GM18517 (cell line): ENCODE data around the gene MRGPRX4.
"Not testable (repeated sequence)": the region's sequence is repeated elsewhere in the genome, so short reads cannot be mapped to it uniquely, and the experiment has no call there.

Experiments used
- ATAC-seq: cut with Tn5 transposase; IDR thresholded peaks from one replicate; pipeline ENCODE4 v1.9.1; 2021; ENCODE audit warnings: mild to moderate bottlenecking, moderate library complexity; ENCODE audit not compliant: unreplicated experiment

MRGPRX4 gene

DNA sequence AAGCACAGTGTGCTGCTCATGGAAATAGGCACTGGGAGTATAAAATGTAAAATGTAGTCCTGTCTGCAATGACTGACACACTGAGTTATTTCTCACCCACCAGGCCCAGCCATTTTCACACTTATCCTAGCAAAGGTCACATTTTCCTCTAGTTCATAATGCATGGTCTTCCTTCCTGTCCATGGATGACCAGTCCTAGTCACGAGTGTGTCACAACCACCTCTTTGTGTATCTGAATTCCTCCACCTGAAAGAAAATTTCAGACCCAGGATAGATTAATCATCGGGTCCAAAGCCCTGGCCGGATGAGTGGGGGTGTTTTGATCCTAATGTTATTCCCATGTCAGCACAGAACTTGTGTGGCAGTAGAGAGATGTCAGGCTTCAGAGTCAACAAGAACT is at the start of gene MRGPRX4:
MRGPRX4 (plus strand) TSS at position 172 of the 400 bp plus-strand sequence. CDS start 420 bp downstream, outside the sequence.
- ATAC-seq, result no peak

DNA sequence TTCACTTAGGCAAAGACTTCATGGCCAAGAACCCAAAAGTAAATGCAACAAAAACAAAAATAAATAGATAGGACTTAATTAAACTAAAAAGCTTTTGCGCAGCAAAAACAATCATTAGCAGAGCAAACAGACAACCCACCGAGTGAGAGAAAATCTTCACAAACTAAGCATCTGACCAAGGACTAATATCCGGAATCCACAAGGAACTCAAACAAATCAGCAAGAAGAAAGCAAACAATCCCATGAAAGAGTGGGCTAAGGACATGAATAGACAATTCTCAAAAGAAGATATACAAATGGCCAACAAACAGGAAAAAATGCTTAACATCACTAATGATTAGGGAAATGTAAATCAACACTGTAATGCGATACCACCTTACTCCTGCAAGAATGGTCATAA is 41.5 kb upstream of the MRGPRX4 start:
- not testable (repeated sequence) for ATAC-seq

DNA sequence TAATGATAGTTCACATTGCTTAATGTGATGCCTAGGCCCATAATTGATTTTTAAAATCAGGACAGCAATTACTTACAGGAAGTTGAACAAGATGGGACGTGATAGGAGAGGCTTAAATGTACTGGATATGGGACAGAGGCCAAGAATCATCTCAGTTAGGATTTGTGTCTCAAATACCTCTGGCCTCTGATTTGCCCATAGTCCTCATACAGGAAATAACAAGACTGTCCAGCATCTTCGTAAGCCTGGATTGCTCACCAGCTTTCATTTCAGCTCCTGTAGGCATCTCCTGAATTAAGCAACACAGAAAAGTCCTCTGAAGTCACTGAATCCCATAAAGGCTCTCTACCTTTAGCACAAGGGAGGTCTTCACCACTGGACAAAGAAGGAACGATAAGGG is 40.3 kb upstream of the MRGPRX4 start, which contains the start of gene MRGPRX3:
MRGPRX3 (plus strand) TSS at position 231 of the 400 bp plus-strand sequence. CDS start 4,632 bp downstream, outside the sequence.
- ATAC-seq, result no peak

- no peak for ATAC-seq
These were observed 37.3 kb upstream of the MRGPRX4 start for GRCh38 chr11:18135308-18135707.

- no peak for ATAC-seq
These were observed 35.3 kb upstream of the MRGPRX4 start for GRCh38 chr11:18137186-18137800.

DNA sequence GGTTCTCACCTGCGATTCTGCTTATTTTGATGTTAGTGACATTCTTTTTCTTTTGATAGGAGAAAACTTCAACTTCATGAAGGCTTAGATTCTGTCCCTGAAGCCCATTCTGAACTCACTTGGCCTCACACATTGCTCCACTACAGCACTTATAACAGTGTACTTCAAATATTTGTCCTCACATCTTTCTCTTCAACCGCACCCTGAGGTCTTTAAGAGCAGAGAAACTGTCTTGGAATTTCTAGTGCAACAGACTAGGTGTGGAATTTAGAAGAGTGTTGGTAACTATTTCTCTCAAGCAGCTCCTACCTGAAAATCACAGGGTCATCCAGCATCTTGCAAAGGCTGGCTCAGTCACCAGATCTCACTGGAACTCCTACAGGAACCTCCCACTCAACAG is 32.5 kb upstream of the MRGPRX4 start:
- ATAC-seq, result no peak

- no peak for ATAC-seq
These were observed 28.4 kb upstream of the MRGPRX4 start for GRCh38 chr11:18144243-18144642.

DNA sequence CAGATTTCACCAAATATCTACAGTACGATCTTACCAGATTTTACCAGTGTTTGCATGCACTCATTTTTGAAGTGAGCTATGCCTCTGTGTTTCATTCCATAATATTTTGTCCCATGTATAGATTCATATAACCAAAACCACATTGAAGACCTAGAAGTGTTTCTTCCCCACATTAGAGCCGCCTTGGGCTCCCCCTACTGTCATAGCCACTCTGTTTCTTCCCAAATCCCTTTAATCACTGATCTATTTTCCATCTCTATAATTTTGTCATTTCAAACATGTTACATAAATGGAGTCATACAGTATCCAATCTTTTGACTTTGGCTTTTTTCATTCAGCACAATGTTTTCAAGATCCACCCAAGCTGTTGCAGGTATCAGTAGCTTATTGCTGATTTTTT is 27.6 kb upstream of the MRGPRX4 start:
- ATAC-seq, result no peak

- no peak for ATAC-seq
These were observed 26.8 kb upstream of the MRGPRX4 start for GRCh38 chr11:18145837-18146236.

DNA sequence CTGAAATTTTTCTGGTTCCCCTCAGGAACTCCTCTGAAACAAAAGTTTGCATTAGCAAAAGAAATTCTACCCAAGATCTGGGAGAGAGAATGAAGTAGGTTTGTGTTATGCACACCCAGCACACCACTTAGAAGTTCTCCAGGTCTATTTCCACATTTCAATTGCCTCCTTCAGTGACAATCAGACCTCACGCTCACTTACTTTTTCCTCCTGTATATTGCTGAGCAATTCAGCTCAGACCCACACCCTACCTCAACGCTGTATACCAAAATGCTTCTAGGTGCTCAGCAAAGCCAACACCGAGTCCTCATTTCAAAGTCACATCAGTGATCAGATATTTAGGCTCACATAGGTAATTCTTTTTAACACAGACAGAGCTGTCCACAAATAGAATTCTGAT is 21.1 kb upstream of the MRGPRX4 start:
- no peak for ATAC-seq

DNA sequence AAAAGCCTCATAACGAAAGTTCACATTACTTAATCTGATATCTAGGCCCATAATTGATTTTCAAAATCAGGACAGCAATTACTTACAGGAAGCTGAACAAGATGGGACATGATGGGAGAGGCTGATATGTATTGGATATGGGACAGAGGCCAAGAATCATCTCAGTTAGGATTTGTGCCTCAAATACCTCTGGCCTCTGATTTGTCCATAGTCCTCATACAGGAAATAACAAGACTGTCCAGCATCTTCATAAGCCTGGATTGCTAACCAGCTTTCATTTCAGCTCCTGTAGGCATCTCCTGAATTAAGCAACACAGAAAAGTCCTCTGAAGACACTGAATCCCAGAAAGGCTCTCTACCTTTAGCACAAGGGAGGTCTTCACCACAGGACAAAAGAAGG is 4.3 kb upstream of the MRGPRX4 start:
- no peak for ATAC-seq

- no peak for ATAC-seq
These were observed 1.1 kb upstream of the MRGPRX4 start for GRCh38 chr11:18171377-18172000.

DNA sequence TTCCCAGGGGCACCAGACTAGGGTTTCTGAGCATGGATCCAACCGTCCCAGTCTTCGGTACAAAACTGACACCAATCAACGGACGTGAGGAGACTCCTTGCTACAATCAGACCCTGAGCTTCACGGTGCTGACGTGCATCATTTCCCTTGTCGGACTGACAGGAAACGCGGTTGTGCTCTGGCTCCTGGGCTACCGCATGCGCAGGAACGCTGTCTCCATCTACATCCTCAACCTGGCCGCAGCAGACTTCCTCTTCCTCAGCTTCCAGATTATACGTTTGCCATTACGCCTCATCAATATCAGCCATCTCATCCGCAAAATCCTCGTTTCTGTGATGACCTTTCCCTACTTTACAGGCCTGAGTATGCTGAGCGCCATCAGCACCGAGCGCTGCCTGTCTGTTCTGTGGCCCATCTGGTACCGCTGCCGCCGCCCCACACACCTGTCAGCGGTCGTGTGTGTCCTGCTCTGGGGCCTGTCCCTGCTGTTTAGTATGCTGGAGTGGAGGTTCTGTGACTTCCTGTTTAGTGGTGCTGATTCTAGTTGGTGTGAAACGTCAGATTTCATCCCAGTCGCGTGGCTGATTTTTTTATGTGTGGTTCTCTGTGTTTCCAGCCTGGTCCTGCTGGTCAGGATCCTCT is 709 bp downstream of the MRGPRX4 start:
- no peak for ATAC-seq

- no peak for ATAC-seq
These were observed 16.2 kb downstream of the MRGPRX4 start for GRCh38 chr11:18188796-18189195.

DNA sequence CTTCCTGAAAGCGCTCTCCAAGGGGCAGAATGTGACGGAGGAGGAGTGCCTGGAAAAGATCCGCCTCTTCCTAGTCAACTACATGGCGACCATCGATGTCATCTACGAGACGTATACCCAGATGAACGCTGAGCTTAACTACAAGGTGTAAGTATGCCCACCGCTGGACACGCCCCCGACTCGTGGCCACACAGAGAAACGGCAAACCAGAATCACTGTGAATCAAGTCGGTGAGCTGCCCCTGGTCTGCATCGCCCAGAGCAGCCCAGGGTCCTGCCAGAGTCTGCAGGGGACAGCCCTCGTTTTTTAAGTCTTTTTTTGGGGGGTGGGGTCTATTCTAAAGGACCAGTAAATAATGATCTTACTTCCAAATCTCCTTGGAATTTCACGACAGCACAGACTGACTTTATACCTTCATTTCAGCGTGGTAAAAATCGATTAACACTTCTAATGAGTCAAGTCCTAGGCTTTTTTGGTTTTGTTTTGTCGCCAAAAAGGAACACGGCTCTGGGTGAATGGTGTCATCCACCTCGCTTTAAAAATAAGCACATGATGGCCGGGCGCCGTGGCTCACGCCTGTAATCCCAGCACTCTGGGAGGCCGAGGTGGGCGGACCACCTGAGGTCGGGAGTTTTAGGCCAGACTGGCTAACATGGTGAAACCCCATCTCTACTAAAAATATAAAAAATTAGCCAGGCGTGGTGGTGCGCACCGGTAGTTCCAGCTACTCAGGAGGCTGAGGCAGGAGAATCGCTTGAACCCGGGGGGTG is 17.0 kb downstream of the MRGPRX4 start:
- ATAC-seq, result not testable (repeated sequence)

GRCh38 chr11:18191376-18191775 is 18.7 kb downstream of the MRGPRX4 start:
- no peak for ATAC-seq

DNA sequence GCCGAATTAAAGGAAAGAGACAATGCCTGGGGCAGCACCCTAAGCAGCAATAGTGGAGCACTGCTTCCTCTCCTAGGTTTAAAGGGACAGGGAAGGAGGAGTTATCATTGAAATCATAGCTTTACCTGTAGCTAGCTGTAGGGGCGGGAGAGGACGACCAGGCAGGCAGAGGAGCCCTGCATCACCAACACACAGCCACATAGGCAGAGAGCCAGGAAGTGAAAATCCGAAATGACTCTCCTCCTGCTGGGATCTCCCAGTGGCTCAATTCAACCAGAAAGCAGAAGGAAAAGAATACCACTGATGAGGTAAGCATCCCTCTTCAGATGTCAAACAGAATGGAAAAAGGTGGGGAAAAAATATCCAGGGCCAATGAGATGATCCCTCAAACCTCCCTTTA is 20.4 kb downstream of the MRGPRX4 start:
- ATAC-seq, result no peak

DNA sequence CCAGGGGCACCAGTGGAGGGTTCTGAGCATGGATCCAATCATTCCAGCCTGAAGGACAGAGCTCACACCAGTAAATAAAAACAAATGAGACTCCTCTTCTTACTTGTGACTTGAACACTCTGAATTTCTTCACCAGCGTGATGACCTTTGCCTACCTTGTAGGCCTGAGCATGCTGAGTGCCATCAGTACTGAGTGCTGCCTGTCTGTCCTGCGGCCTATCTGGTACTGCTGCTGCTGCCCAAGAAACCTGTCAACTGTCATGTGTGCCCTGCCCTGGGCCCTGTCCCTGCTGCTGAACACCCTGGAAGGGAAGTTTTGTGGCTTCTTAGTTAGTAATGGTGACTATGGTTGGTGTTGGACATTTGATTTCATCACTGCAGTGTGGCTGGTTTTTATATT is 23.9 kb downstream of the MRGPRX4 start:
- ATAC-seq, result no peak

- ATAC-seq, result not testable (repeated sequence)
These were observed 25.1 kb downstream of the MRGPRX4 start for GRCh38 chr11:18197738-18198137.

DNA sequence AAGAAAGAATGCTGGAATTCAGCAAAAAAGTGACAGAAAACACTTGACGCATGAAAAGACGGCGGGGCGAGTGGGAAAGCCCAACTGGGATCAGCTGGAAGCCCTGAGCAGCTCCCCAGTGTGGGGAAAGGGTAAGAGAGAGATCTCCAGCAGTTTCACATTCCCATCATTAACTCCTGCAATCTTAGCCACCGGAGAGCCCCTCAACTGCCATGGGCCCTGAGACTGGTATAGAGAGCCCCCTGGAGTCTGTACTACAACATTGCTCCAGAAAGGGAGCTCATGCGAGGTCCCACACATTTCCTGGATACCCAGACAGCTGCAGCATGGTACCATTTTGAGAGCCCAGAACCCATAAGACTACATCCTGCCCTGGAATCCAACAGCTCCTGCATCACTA is 31.1 kb downstream of the MRGPRX4 start:
- no peak for ATAC-seq

DNA sequence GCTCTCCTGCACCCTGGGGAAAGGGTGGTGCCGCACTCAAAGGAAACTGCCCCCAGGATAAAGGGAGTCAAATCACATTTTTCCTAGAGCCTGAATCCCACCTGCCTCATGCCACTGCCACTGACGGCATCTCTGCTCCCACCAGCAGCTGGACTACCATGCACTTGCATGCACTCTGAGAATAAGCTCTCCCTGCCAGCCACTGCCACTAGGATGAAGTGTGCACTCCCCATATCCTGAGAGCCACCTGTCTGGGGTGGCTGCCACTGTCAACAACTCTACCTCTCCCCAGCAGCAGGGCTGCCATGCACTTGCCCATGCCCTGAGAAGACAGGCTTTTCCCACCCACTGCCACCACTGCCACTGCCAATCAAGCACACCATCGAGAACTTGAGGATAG is 31.6 kb downstream of the MRGPRX4 start:
- no peak for ATAC-seq
